ENCODE measurements around the gene ZBTB46. TPM values are rescaled to one million over a fixed set of nuclear protein-coding genes. Genes with fewer than 3 reads are reported as not detected.

The ZBTB46 gene
- total RNA-seq, 1 donor from 2014 or later, result 7.4 TPM

GRCh38 chr20:63863798-63864544, 32.9 kb upstream of the ZBTB46 start:
- Histone ChIP-seq H3K9me3 (no peaks in the 10 kb centered on the region), H3K4me1 (peaks cover 38% of the 10 kb centered on the region), H3K4me3 (peak overlapping the region; percentile 53 to 94), H3K27me3 (no peaks in the 10 kb centered on the region), H3K36me3 (peaks cover 0 to 11% of the 10 kb centered on the region in 2 donors), H3K27ac (peak overlapping the region; percentile 93)
- intact Hi-C loops (cut with DNase I), result no loop called here
- peak in 1 of 2 donors; percentile 94 for DNase-seq (ENCODE audit: extremely low spot score in 2 of 2)
- TF ChIP-seq, protein P1, sequence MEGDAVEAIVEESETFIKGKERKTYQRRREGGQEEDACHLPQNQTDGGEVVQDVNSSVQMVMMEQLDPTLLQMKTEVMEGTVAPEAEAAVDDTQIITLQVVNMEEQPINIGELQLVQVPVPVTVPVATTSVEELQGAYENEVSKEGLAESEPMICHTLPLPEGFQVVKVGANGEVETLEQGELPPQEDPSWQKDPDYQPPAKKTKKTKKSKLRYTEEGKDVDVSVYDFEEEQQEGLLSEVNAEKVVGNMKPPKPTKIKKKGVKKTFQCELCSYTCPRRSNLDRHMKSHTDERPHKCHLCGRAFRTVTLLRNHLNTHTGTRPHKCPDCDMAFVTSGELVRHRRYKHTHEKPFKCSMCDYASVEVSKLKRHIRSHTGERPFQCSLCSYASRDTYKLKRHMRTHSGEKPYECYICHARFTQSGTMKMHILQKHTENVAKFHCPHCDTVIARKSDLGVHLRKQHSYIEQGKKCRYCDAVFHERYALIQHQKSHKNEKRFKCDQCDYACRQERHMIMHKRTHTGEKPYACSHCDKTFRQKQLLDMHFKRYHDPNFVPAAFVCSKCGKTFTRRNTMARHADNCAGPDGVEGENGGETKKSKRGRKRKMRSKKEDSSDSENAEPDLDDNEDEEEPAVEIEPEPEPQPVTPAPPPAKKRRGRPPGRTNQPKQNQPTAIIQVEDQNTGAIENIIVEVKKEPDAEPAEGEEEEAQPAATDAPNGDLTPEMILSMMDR (IDR thresholded peaks at IDR 0.05), result peak in 2 of 3 experiments; percentile 42 to 50
- peak; percentile 35 to 56 for TF ChIP-seq POLR2AphosphoS5 (IDR thresholded peaks at IDR 0.05; ENCODE audit: insufficient read depth in 1 of 2, low read depth in 1 of 2)
- peak in 1 of 2 donors; percentile 2 for TF ChIP-seq POLR2A (IDR thresholded peaks at IDR 0.05)

- Histone ChIP-seq H3K9me3 (no peaks in the 10 kb centered on the region), H3K4me3 (peak overlapping the region; percentile 53 to 94), H3K36me3 (peaks cover 0 to 8% of the 10 kb centered on the region in 2 donors), H3K27ac (peak overlapping the region; percentile 93), H3K4me1 (peaks cover 46% of the 10 kb centered on the region), H3K27me3 (no peaks in the 10 kb centered on the region)
- intact Hi-C loops (cut with DNase I), result no loop called here
- DNase-seq (ENCODE audit: extremely low spot score in 2 of 2), result no peak
- TF ChIP-seq POLR2A (IDR thresholded peaks at IDR 0.05) (no peak), POLR2AphosphoS5 (IDR thresholded peaks at IDR 0.05; ENCODE audit: insufficient read depth in 1 of 2, low read depth in 1 of 2) (no peak)
- TF ChIP-seq, protein P1 (IDR thresholded peaks at IDR 0.05), result no peak
These were observed 32.1 kb upstream of the ZBTB46 start for GRCh38 chr20:63863021-63863797.

DNA sequence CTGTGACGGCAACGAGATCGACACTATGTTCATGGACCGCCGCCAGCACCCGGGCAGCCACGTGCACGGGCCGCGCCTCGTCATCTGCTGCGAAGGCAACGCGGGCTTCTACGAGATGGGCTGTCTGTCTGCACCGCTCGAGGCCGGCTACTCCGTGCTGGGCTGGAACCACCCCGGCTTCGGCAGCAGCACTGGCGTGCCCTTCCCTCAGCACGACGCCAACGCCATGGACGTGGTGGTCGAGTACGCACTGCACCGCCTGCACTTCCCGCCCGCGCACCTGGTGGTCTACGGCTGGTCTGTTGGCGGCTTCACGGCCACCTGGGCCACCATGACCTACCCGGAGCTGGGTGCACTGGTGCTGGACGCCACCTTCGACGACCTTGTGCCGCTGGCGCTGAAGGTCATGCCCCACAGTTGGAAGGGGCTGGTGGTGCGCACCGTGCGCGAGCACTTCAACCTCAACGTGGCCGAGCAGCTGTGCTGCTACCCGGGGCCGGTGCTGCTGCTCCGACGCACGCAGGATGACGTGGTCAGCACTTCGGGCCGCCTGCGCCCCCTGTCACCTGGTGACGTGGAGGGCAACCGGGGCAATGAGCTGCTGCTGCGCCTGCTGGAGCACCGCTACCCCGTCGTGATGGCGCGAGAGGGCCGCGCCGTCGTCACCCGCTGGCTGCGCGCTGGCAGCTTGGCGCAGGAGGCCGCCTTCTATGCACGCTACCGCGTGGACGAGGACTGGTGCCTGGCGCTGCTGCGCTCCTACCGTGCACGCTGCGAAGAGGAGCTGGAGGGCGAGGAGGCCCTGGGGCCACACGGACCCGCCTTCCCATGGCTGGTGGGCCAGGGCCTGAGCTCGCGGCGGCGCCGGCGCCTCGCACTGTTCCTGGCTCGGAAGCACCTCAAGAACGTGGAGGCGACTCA, 31.2 kb upstream of the ZBTB46 start:
- no peak overlapping the region for H3K4me3 ChIP-seq
- no peaks in the 10 kb centered on the region for H3K9me3 ChIP-seq
- no peak overlapping the region for H3K27ac ChIP-seq
- TF ChIP-seq POLR2AphosphoS5 (IDR thresholded peaks at IDR 0.05; ENCODE audit: insufficient read depth in 1 of 2, low read depth in 1 of 2) (no peak), POLR2A (IDR thresholded peaks at IDR 0.05) (no peak)
- TF ChIP-seq, protein P1 (IDR thresholded peaks at IDR 0.05), result no peak
- no peaks in the 10 kb centered on the region for H3K27me3 ChIP-seq
- peaks cover 0 to 8% of the 10 kb centered on the region in 2 donors for H3K36me3 ChIP-seq
- no peak for DNase-seq (ENCODE audit: extremely low spot score in 2 of 2)
- peaks cover 53% of the 10 kb centered on the region for H3K4me1 ChIP-seq
- intact Hi-C loops (cut with DNase I), result no loop called here

- Histone ChIP-seq H3K4me1 (peaks cover 46% of the 10 kb centered on the region), H3K4me3 (no peak within 1 kb of the TSS), H3K27ac (no peak within 1 kb of the TSS), H3K27me3 (no peaks in the 10 kb centered on the region), H3K9me3 (no peaks in the 10 kb centered on the region), H3K36me3 (peaks cover 0 to 8% of the 10 kb centered on the region in 2 donors)
- no peak for DNase-seq (ENCODE audit: extremely low spot score in 2 of 2)
- no peak for TF ChIP-seq POLR2A (IDR thresholded peaks at IDR 0.05)
- intact Hi-C loops (cut with DNase I), result no loop called here
These were observed 30.4 kb upstream of the ZBTB46 start, which contains the start of gene ABHD16B for GRCh38 chr20:63861365-63861934. ABHD16B (plus strand) TSS chr20:63861498; CDS start chr20:63861541, 43 bp downstream.

All from vagina (tissue), 2 donors.